ENCODE measurements around the gene INTS7. TPM values are rescaled to one million over a fixed set of nuclear protein-coding genes. Genes with fewer than 3 reads are reported as not detected.
"Not testable (repeated sequence)": the region's sequence is repeated elsewhere in the genome, so short reads cannot be mapped to it uniquely, and the experiment has no call there.

The INTS7 gene
- total RNA-seq, 2 experiments from 2014 or later = 31.7 to 32.8 TPM

DNA sequence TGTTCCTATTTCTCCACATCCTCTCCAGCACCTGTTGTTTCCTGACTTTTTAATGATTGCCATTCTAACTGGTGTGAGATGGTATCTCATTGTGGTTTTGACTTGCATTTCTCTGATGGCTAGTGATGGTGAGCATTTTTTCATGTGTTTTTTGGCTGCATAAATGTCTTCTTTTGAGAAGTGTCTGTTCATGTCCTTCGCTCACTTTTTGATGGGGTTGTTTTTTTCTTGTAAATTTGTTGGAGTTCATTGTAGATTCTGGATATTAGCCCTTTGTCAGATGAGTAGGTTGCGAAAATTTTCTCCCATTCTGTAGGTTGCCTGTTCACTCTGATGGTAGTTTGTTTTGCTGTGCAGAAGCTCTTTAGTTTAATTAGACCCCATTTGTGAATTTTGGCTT lies 81.3 kb downstream of the INTS7 start:
- H3K27ac Mint-ChIP-seq; H3K27me3 Mint-ChIP-seq; H3K9me3 Mint-ChIP-seq (ENCODE audit: low read depth); ATAC-seq; CTCF ChIA-PET; DNase-seq; H3K4me3 Mint-ChIP-seq: not testable (repeated sequence)
- peaks cover 41% of the 10 kb centered on the region for H3K36me3 Mint-ChIP-seq
- H3K4me1 Mint-ChIP-seq = peaks cover 14% of the 10 kb centered on the region

DNA sequence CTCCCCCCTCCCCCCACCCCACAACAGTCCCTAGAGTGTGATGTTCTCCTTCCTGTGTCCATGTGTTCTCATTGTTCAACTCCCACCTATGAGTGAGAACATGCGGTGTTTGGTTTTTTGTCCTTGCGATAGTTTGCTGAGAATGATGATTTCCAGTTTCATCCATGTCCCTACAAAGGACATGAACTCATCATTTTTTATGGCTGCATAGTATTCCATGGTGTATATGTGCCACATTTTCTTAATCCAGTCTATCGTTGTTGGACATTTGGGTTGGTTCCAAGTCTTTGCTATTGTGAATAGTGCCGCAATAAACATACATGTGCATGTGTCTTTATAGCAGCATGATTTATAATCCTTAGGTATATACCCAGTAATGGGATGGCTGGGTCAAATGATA lies 81.8 kb downstream of the INTS7 start:
- Mint-ChIP-seq H3K4me1 (peaks cover 14% of the 10 kb centered on the region), H3K36me3 (peaks cover 38% of the 10 kb centered on the region)
- DNase-seq; H3K27me3 Mint-ChIP-seq; H3K27ac Mint-ChIP-seq; H3K9me3 Mint-ChIP-seq (ENCODE audit: low read depth); ATAC-seq; CTCF ChIA-PET; H3K4me3 Mint-ChIP-seq: not testable (repeated sequence)

DNA sequence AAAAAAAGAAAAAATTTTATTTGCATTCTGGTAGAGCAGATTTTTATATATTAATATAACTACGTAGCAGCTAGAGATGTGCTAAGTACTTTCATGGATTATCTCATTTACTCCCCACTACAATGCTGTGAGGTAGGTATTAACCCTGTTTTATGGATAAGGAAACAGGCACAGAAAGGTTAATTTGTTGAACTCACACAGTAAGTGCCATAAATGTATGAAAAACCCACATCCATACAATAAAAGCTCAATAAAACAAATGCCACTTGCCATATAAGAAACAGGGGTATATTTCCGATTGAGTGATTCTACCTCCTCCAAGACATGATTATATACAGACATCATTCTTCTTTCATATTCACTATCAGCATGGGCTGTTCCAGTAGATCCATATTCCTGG lies 83.1 kb downstream of the INTS7 start:
- Mint-ChIP-seq H3K36me3 (peaks cover 29% of the 10 kb centered on the region), H3K27me3 (no peaks in the 10 kb centered on the region), H3K27ac (no peak overlapping the region), H3K4me3 (no peak overlapping the region), H3K4me1 (peaks cover 14% of the 10 kb centered on the region), H3K9me3 (ENCODE audit: low read depth) (no peaks in the 10 kb centered on the region)
- CTCF ChIA-PET = no interaction called here
- DNase-seq = no peak
- ATAC-seq = no peak

DNA sequence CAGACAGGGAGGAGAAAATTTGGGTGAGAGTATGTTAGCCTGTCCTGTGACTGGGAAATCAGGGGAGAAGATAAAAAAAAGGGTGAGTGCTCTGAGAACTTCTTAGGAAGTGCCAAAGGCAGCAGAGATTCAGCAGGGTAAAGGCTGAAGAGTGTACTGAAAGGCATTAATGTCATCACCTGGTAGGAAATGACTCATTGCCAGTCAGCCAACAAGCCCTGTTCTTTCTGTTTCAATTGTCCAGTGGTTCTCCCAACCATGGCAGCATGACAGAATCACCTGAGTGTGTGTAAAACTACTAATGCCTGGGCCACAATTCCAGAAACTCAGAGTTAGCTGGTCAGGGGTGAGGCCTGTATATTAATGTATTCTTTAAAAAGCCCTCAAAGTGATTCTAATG lies 83.5 kb downstream of the INTS7 start:
- no peaks in the 10 kb centered on the region for H3K9me3 Mint-ChIP-seq (ENCODE audit: low read depth)
- no peaks in the 10 kb centered on the region for H3K27me3 Mint-ChIP-seq
- CTCF ChIA-PET = no interaction called here
- DNase-seq = peak; percentile 50
- peaks cover 14% of the 10 kb centered on the region for H3K4me1 Mint-ChIP-seq
- H3K36me3 Mint-ChIP-seq = peaks cover 26% of the 10 kb centered on the region
- peak overlapping the region; percentile 75 for H3K27ac Mint-ChIP-seq
- H3K4me3 Mint-ChIP-seq = no peak overlapping the region
- peak; percentile 95 for ATAC-seq

DNA sequence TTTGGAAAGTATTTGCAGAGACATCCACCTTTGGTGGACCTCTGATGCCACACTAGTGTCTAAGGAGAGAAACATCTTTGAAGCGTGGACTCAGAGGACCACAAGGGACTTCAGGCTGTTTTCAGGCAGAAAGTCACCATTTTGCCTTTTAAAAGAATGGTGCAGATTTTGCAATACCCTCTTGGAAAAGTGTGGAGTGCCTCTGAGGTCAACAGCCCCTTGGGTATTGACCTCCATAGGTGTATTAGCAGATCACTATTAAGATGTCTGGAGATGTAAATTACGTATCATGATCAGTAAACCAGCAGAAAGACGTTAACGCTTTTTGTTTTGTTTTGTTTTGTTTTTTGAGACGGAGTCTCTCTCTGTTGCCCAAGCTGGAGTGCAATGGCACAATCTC lies 87.0 kb downstream of the INTS7 start:
- CTCF ChIA-PET = no interaction called here
- no peak overlapping the region for H3K4me3 Mint-ChIP-seq
- peaks cover 11% of the 10 kb centered on the region for H3K36me3 Mint-ChIP-seq
- no peak overlapping the region for H3K27ac Mint-ChIP-seq
- H3K27me3 Mint-ChIP-seq = no peaks in the 10 kb centered on the region
- no peak for ATAC-seq
- H3K9me3 Mint-ChIP-seq (ENCODE audit: low read depth) = no peaks in the 10 kb centered on the region
- peaks cover 14% of the 10 kb centered on the region for H3K4me1 Mint-ChIP-seq
- no peak for DNase-seq

DNA sequence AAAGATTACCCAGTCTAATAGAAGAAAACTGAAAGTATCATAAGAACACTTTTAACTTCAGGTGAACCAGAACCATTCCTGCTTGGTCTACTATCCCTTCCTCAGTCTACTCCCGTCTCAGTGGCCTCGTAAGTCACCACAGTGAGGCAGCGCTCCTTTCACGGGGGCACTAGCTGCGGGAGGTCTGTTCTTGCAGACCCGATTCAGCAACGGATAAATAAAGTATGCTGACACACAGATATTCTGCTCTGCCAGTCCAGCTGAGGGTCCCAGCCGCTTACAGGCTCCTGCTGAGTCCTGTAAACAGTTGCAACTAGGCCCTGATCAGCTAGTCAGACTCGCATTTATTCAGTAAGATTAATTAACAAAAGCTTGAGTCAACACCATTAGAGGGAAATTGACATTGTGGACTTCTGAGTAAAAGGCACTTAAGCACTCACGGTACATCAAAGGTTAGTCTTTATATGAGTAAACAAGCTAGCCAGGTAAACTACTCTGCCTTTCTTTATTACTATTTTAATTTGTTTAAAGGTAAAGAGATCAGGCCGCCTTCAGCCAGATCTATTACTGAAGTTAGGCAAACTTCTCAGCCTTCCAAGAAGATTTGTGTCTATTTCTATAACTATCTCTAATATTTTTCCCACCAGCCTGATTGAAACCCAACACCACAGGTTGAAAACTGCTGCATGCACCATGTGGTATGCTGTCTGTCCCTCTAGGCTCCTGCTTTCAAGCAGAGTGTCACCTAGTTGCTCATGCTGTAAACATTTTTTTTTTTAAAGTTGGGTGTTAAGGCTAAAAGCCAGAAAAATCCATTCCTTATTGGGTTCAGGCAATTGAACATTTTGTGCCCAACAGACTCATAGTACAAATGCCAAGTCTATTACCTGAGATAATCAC lies 87.7 kb downstream of the INTS7 start:
- H3K27ac Mint-ChIP-seq = no peak overlapping the region
- CTCF ChIA-PET = no interaction called here
- no peaks in the 10 kb centered on the region for H3K9me3 Mint-ChIP-seq (ENCODE audit: low read depth)
- ATAC-seq = no peak
- H3K27me3 Mint-ChIP-seq = no peaks in the 10 kb centered on the region
- H3K36me3 Mint-ChIP-seq = peaks cover 8% of the 10 kb centered on the region
- H3K4me3 Mint-ChIP-seq = no peak overlapping the region
- no peak for DNase-seq
- peaks cover 11% of the 10 kb centered on the region for H3K4me1 Mint-ChIP-seq

DNA sequence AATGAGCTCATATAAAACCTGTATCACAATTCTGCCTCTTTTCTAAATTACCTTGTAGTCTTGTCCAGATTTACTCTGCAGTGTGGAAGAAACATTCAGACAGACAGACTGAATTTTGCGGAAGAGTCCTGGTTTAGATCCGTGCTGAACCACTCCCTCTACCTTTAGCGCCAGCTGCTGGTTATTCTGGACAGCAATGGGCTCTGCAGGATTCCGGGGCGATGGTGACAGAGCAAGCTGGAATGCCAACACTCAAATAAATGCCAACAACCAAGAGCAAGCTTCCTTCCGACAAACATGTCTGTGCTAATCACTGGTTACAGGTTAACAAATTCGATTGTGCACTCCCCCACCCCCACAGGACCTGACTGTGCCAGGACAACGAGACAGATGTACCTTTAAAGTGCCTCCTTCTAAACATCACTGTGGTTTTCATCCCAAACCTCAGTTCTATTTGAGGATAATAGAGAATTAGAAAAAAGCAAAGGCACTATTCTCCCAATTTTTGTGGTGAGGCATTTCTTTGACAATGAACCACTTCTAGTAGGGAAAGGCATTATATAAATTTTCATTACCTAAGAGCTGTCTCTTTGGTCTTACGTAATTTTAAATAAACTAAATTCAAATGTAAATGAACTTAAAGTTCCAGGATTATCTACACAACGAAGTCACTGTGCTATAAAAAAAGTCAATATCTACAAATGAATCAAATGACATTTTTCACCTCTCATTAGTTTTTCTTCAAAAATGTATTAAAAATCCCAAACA lies 90.4 kb downstream of the INTS7 start:
- DNase-seq (no peak), ATAC-seq (no peak)
- H3K4me1 Mint-ChIP-seq = peaks cover 2% of the 10 kb centered on the region
- H3K27ac Mint-ChIP-seq = no peak overlapping the region
- no peaks in the 10 kb centered on the region for H3K9me3 Mint-ChIP-seq (ENCODE audit: low read depth)
- no peaks in the 10 kb centered on the region for H3K27me3 Mint-ChIP-seq
- H3K36me3 Mint-ChIP-seq = peaks cover 15% of the 10 kb centered on the region
- CTCF ChIA-PET = interaction anchor here (0.6 to 0.8 kb wide), 2 partner anchors 13 to 247 kb away, joined by 3 read pairs; no protein-coding TSS in a partner anchor
- no peak overlapping the region for H3K4me3 Mint-ChIP-seq

DNA sequence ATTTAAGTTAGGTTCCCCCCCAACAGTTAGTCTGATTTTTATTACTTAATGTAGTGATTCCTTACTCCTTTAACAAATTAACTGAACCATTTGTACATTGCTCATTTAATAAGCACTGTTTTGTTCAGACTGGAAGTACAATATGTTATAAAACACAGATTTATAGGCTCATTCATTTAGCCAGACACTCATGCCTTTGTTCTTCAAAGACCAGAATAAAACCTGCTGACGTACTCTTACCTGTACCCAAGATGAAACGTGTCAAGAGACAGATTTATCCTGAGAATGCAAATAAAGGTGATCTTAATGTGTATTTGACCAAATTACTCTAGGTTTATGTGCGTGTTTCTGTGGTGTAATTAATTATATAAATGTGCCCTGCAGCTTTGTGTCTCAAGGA lies 92.8 kb downstream of the INTS7 start:
- CTCF ChIA-PET = no interaction called here
- no peak overlapping the region for H3K27ac Mint-ChIP-seq
- no peaks in the 10 kb centered on the region for H3K9me3 Mint-ChIP-seq (ENCODE audit: low read depth)
- H3K4me3 Mint-ChIP-seq = no peak overlapping the region
- H3K36me3 Mint-ChIP-seq = peaks cover 15% of the 10 kb centered on the region
- peaks cover 15% of the 10 kb centered on the region for H3K4me1 Mint-ChIP-seq
- no peak for DNase-seq
- H3K27me3 Mint-ChIP-seq = no peaks in the 10 kb centered on the region
- no peak for ATAC-seq

DNA sequence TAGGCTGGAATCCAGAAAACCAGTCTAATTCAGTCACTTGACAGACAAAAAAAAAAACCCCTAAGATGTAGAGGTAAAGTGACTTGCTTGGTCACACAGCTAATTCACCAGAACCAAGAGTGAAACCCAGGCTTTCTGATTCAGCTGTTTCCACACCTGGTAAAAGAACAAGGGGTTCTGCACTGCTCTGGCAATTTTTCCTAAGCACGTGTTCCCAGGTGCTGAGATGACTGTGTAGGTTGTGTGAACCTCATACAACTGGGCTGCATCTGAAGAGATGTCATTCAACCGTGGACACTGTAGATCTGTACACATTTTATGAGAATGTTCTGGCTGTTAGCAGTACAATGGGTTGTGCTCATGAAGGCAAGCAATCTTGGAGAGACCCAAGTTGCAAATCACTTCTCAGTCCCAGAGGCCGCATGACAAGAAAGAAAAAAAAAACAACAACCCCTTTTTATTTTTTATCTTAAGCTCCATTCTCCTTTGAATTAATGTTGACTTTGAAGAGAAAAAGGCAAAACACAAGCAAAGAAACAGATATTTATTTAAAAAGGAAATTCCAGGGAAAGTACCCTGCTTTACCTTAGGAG lies 95.4 kb downstream of the INTS7 start:
- Mint-ChIP-seq H3K27ac (no peak overlapping the region), H3K4me3 (no peak overlapping the region), H3K36me3 (peaks cover 15% of the 10 kb centered on the region), H3K9me3 (ENCODE audit: low read depth) (no peaks in the 10 kb centered on the region), H3K27me3 (no peaks in the 10 kb centered on the region), H3K4me1 (peaks cover 29% of the 10 kb centered on the region)
- ATAC-seq (peak; percentile 16), DNase-seq (peak; percentile 53)
- CTCF ChIA-PET = interaction anchor here (0.8 to 1.9 kb wide), 2 partner anchors 95 to 241 kb away, joined by 4 to 7 read pairs; partner anchors contain the start of genes DTL and INTS7

DNA sequence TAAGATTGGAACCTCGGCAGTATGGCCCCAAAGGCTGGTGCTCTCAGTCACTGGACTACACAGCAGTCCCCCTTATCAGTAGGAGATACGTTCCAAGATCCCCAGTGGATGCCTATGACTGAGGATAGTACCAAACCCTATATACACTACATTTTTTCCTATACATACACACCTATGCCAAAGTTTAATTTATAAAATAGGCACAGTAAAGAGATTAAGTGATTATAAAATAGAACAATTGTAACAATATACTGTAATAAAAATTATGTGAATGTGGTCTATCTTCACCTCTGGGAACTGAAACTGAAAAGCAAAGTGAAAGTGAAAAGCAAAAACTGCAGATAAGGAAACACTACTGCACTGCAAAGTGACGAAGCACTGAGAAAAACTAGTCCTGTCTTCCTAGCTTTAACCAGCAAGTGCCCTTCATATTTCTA lies 96.8 kb downstream of the INTS7 start:
- Mint-ChIP-seq H3K36me3 (peaks cover 12% of the 10 kb centered on the region), H3K27ac (peak overlapping the region; percentile 73), H3K27me3 (no peaks in the 10 kb centered on the region), H3K9me3 (ENCODE audit: low read depth) (no peaks in the 10 kb centered on the region), H3K4me1 (peaks cover 36% of the 10 kb centered on the region), H3K4me3 (peak overlapping the region; percentile 52)
- CTCF ChIA-PET = interaction anchor here (0.8 to 1.9 kb wide), 3 partner anchors 96 to 258 kb away, joined by 3 to 7 read pairs (median 6); partner anchors contain the start of genes DTL and INTS7
- no peak for DNase-seq
- peak; percentile 73 for ATAC-seq

DNA sequence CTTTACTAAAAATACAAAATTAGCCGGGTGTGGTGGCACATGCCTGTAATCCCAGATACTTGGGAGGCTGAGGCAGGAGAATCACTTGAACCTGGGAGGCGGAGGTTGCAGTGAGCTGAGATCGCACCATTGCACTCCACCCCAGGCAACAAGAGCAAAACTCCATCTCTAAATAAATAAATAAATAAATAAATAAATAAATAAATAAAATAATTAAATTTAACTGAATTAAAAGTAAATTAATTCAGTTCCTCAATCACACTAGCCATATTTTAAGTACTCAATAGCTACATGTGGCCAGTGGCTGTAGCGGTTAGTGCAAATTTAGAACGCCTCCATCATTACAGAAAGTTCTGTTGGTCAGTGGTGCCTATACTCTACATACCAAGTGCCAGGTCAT lies 97.9 kb downstream of the INTS7 start:
- H3K9me3 Mint-ChIP-seq (ENCODE audit: low read depth); H3K27ac Mint-ChIP-seq; DNase-seq; H3K27me3 Mint-ChIP-seq; H3K4me3 Mint-ChIP-seq; ATAC-seq: not testable (repeated sequence)
- H3K36me3 Mint-ChIP-seq = peaks cover 12% of the 10 kb centered on the region
- CTCF ChIA-PET = interaction anchor here (1.8 kb wide), 1 partner anchor 257 kb away, joined by 6 read pairs; no protein-coding TSS in a partner anchor
- peaks cover 36% of the 10 kb centered on the region for H3K4me1 Mint-ChIP-seq

DNA sequence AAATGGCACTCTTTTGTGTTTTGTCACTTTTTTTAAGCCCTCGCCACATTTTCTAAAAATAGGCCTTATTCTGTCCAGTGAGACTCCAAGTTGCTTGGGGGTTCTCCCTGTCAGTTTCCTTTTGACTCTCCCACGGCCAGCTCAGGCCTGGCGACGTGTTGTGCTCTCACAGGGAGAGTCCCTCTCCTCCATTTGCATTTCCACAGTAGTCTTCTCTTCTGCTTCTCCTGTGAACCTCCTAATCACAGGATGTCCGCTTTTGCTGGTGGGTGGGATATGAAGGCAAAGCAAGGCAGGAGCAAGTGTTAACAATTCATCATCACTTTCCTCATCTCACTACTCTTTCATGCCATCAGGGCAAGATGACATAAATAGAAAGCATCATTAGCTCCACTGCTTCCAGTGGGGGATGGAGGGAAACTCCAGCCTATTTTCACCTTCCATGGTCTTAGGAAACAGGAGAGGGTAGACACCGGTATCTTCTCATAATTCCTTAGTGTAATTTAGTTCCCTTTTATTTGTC lies 99.8 kb downstream of the INTS7 start:
- Mint-ChIP-seq H3K9me3 (ENCODE audit: low read depth) (no peaks in the 10 kb centered on the region), H3K27ac (peak overlapping the region; percentile 5), H3K4me1 (peaks cover 36% of the 10 kb centered on the region), H3K27me3 (peaks cover 3% of the 10 kb centered on the region), H3K4me3 (no peak overlapping the region), H3K36me3 (peaks cover 1% of the 10 kb centered on the region)
- DNase-seq = peak; percentile 74
- CTCF ChIA-PET = interaction anchor here (2.4 kb wide), 1 partner anchor 255 kb away, joined by 7 read pairs; no protein-coding TSS in a partner anchor
- peak; percentile 78 for ATAC-seq

Data from activated CD8-positive, alpha-beta memory T cell treated with anti-CD3 and anti-CD28 coated beads, Interleukin-2, amount 10 ng/mL, durations not matched to agents 7 days and 5 days (primary cell).